Measurements from ENCODE around the gene PKIG. TPM values are rescaled to one million over a fixed set of nuclear protein-coding genes. Genes with fewer than 3 reads are reported as not detected.

Gene PKIG
- total RNA-seq, 4 donors from 2014 or later, result 72.9 to 153 (median 100) TPM

GRCh38 chr20:44561876-44562275 is 20.5 kb upstream of the PKIG start:
- Histone ChIP-seq H3K4me1 (peaks cover 7% of the 10 kb centered on the region in 2 donors), H3K36me3 (no peaks in the 10 kb centered on the region), H3K9me3 (no peaks in the 10 kb centered on the region), H3K27ac (no peak overlapping the region), H3K27me3 (no peaks in the 10 kb centered on the region), H3K4me3 (no peak overlapping the region)
- ATAC-seq, result no peak
- intact Hi-C loops (cut with DNase I; ENCODE audit: low total_unique reads), result no loop called here
- DNase-seq, result no peak
- TF ChIP-seq POLR2A (IDR thresholded peaks at IDR 0.05), result no peak
- TF ChIP-seq CTCF (IDR thresholded peaks at IDR 0.05 in 4 of 5, conservative IDR thresholded peaks at IDR 0.05 in 1 of 5), result no peak
- in situ Hi-C loops (cut with MboI; ENCODE audit: low sequenced_read_pairs in 4 of 4), result no loop called here

- DNase-seq (no peak), ATAC-seq (no peak)
- Histone ChIP-seq H3K27me3 (no peaks in the 10 kb centered on the region), H3K9me3 (no peaks in the 10 kb centered on the region), H3K4me1 (peaks cover 7% of the 10 kb centered on the region in 2 donors), H3K27ac (no peak overlapping the region), H3K4me3 (no peak overlapping the region), H3K36me3 (no peaks in the 10 kb centered on the region)
- intact Hi-C loops (cut with DNase I; ENCODE audit: low total_unique reads) (no loop called here), in situ Hi-C loops (cut with MboI; ENCODE audit: low sequenced_read_pairs in 4 of 4) (no loop called here)
- no peak for TF ChIP-seq POLR2A (IDR thresholded peaks at IDR 0.05)
- TF ChIP-seq CTCF (IDR thresholded peaks at IDR 0.05 in 4 of 5, conservative IDR thresholded peaks at IDR 0.05 in 1 of 5), result no peak
These were observed 16.4 kb upstream of the PKIG start for GRCh38 chr20:44566018-44566417.

- TF ChIP-seq CTCF (IDR thresholded peaks at IDR 0.05 in 4 of 5, conservative IDR thresholded peaks at IDR 0.05 in 1 of 5) (no peak), POLR2A (IDR thresholded peaks at IDR 0.05) (no peak)
- Histone ChIP-seq H3K27me3 (no peaks in the 10 kb centered on the region), H3K9me3 (no peaks in the 10 kb centered on the region), H3K4me1 (peaks cover 11 to 12% of the 10 kb centered on the region in 2 donors), H3K4me3 (no peak overlapping the region), H3K27ac (no peak overlapping the region), H3K36me3 (no peaks in the 10 kb centered on the region)
- in situ Hi-C loops (cut with MboI; ENCODE audit: low sequenced_read_pairs in 4 of 4), result no loop called here
- intact Hi-C loops (cut with DNase I; ENCODE audit: low total_unique reads), result no loop called here
- DNase-seq (no peak), ATAC-seq (no peak)
These were observed 15.6 kb upstream of the PKIG start for GRCh38 chr20:44566811-44567210.

GRCh38 chr20:44570367-44570766 is 12.0 kb upstream of the PKIG start:
- H3K36me3 ChIP-seq, result no peaks in the 10 kb centered on the region
- in situ Hi-C loops (cut with MboI; ENCODE audit: low sequenced_read_pairs in 4 of 4) (no loop called here), intact Hi-C loops (cut with DNase I; ENCODE audit: low total_unique reads) (no loop called here)
- no peaks in the 10 kb centered on the region for H3K27me3 ChIP-seq
- no peak overlapping the region for H3K27ac ChIP-seq
- no peak for DNase-seq
- no peak for TF ChIP-seq POLR2A (IDR thresholded peaks at IDR 0.05)
- TF ChIP-seq CTCF (IDR thresholded peaks at IDR 0.05 in 4 of 5, conservative IDR thresholded peaks at IDR 0.05 in 1 of 5), result no peak
- H3K4me3 ChIP-seq, result no peak overlapping the region
- H3K4me1 ChIP-seq, result peaks cover 25 to 38% of the 10 kb centered on the region in 2 donors
- ATAC-seq, result no peak
- H3K9me3 ChIP-seq, result no peaks in the 10 kb centered on the region

- ATAC-seq, result no peak
- Histone ChIP-seq H3K4me1 (peaks cover 33 to 47% of the 10 kb centered on the region in 2 donors), H3K4me3 (no peak overlapping the region), H3K9me3 (no peaks in the 10 kb centered on the region), H3K27ac (peak overlapping the region; percentile 89 to 98 (median 94)), H3K36me3 (no peaks in the 10 kb centered on the region), H3K27me3 (no peaks in the 10 kb centered on the region)
- no peak for TF ChIP-seq CTCF (IDR thresholded peaks at IDR 0.05 in 4 of 5, conservative IDR thresholded peaks at IDR 0.05 in 1 of 5)
- TF ChIP-seq POLR2A (IDR thresholded peaks at IDR 0.05), result no peak
- DNase-seq, result no peak
- intact Hi-C loops (cut with DNase I; ENCODE audit: low total_unique reads) (no loop called here), in situ Hi-C loops (cut with MboI; ENCODE audit: low sequenced_read_pairs in 4 of 4) (no loop called here)
These were observed 10.9 kb upstream of the PKIG start for GRCh38 chr20:44571362-44571988.

Data from gastrocnemius medialis (tissue), 4 donors.